Activated CD4-positive, alpha-beta T cell treated with anti-CD3 and anti-CD28 coated beads, Interleukin-10, Interleukin-2, amounts not matched to agents 100 ng/mL and 50 ng/mL, durations not matched to agents 16 hours and 8 hours (primary cell): ENCODE results near the gene LHX1.

ENCODE experiments used
- DNase-seq: peaks from one replicate; pipeline ENCODE4 v3.0.0-alpha.2; 2020

The LHX1 gene

DNA sequence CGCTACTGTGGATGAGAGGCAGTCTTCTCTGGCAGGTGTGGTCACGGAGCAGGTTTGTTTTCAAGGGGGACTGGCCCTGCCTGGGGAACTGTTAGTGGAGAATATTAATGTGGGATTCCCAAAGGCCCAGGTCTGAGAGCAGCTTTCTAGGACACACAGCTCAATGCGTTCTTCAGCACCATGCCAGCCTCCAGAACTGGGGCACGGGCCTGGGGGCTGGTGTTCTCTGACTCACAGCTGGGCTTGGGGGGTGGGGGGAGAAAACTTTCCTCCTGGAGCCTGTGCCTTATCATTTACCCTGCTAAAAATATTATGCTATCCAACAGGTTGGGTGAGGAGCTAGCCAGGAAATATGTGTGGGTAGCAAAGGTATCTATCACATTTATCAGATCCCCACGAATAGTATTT, 13.5 kb upstream of the LHX1 start:
- DNase-seq = no peak

- DNase-seq = no peak
These were observed 11.0 kb upstream of the LHX1 start for GRCh38 chr17:36926226-36926625.

- DNase-seq = no peak
These were observed 10.6 kb upstream of the LHX1 start for GRCh38 chr17:36926701-36927100.

GRCh38 chr17:36928471-36929345, 8.6 kb upstream of the LHX1 start:
- no peak for DNase-seq

- DNase-seq = no peak
These were observed 7.3 kb upstream of the LHX1 start for GRCh38 chr17:36929851-36930582.

DNA sequence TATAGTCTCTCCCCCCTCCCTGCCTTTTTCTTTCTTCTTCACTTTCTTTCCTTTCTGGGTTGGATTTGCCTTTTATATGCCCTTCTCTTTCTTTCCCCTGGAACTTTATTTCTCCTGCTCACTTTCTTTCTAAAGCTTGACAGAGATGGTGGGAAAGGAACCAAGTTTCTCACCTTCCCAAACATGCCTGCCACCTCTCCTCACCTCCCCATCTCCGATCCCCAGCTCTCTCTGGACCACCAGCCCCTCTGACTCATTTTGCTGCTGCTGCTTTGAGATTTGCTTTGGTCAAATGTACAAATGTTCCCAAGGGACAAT, 6.7 kb upstream of the LHX1 start:
- DNase-seq = no peak

DNA sequence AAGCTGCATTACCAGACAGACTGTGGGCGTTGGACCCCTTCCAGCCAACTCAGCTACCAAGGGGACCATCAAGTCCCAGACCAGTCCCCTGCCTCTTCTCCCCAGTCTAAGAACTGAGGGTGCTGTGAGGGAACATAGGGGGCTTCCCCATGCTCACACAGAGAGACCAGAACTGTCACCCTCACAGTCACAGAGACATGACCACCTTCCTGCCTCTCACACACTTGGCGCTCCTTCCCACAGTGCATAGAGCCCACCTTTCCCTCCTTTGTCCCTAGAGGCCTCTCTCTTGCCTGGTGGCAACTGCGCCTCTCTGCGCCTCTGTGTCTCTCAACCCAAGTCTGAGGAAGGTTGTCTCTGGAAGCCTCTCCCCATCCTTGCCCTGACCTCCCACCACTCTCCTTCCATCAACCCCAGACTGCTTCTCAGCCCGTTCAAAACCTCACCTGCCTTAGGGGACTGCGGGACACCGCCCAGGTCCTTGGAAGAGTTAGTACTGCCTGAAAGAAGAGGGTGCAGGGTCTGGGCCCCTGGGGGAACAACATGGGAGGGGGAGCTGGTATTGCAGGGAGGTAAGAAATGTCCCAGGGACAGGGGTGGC, 6.1 kb upstream of the LHX1 start:
- DNase-seq = no peak

- no peak for DNase-seq
These were observed 5.4 kb upstream of the LHX1 start for GRCh38 chr17:36931697-36932382.

- no peak for DNase-seq
These were observed 4.9 kb upstream of the LHX1 start for GRCh38 chr17:36932383-36932693.

DNA sequence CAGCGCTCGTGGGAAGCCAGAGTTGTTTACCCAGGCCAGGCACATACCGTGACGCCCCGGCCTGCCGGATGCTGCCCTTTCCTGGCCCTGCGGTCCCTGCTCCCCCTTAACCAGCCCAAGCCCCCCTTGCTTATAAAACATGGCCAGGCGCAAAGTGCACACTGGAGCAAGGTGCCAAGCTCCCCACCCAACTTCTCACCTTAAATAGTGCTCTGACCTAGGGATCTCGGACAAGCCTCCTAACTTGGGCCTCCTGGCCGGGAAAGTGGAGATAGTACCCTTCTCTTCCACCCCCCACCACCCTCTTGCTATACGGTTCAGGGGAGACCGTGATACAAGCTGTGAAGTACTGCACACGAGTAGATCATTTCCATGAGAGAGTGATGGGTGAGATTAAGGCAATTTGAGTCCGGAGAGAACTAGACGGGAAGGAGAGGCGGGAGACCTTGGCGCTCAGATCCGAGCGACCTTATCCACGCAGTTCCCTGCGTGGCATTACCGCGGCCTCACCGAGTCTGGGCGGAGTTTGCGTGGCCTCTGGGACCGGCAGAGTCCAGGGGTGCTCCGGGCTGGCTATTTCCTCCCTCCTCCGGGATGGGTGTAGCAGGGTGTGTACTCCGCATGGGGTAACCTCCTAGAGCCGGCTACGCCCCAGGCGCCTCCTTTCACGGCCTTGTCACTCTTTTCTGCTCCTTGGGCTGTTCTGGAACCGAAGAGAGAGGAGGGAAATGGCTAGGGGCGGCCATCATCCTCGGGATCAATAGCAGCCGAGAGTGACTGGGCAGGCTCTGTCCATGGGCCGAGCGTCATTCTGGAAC, 4.4 kb upstream of the LHX1 start:
- no peak for DNase-seq

DNA sequence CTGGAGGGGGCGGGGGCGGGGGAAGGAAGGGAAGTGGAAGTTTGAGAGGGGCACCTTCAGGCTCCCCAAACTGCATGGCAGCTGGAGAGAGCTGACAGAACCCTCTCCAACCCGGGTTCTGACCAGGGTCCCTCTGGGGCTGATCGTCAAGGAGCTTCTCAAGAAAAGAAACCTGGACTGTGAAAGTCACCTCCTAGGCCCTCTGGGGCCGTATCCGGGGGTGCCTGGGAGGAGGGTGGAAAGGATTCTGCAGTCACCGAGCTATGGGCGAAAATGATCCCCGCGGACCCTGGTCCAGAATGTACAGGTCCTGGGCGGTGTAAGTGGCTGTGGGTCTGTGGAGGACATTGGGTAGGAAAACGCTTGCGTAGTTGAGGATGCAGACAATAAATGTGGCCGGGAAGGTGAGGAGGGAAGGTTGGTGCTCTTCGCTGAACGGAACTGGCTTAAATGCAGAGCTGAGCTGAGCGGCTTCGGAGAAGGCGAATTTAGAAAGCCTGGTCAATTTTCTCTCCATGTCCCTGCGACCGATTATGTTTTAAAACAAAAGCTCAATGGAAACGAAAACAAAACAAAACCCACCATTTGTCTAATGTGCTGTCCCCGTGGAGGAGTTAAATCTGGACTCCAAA, 3.6 kb upstream of the LHX1 start:
- DNase-seq = no peak

GRCh38 chr17:36934144-36934691, 3.1 kb upstream of the LHX1 start:
- DNase-seq = no peak

DNA sequence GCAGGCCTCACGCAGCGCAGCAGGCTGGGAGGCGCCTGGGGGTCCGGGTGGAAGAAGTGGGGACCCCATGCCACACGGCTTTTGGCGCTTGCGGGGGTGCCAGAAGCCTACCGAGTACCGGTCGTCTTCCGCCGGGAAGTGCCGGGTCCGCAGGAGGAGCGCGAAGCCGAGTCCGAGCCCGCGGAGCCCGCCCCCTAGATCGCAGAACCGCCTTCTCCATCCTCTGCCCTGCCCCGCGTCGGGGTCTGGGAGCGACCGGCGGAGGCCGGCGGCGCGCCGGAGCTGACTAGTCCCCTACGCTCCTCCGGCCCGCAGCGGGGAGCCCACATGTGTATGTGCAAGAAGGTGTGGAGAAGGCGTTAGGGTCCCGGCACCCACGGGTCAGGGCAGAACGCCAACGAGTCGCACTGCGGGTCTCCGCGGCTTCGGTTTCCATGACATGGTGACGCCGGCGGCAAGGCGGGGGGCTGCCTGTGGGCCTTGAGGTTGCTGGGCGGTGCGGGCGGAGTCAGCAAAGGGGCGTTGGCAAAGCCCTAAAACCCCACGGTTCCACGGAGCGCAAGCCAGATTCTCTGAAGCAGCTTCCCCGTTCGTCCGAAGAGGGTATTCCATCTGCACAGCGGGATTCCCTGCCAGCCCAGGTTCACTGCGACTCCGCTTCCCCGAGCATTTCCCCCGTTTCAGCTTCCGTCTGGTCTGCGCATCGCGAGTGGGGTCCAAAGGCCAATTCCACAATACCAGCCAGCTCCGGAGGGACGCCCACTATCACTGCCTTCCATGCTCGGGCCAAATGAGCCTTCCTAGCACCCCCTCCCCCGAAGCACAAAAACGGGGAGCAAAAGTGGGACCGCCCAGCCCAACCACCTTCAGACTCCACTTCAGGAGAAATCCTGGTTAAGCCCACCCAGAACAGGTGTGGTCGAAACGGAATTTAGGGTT, 2.3 kb upstream of the LHX1 start:
- DNase-seq = no peak

DNA sequence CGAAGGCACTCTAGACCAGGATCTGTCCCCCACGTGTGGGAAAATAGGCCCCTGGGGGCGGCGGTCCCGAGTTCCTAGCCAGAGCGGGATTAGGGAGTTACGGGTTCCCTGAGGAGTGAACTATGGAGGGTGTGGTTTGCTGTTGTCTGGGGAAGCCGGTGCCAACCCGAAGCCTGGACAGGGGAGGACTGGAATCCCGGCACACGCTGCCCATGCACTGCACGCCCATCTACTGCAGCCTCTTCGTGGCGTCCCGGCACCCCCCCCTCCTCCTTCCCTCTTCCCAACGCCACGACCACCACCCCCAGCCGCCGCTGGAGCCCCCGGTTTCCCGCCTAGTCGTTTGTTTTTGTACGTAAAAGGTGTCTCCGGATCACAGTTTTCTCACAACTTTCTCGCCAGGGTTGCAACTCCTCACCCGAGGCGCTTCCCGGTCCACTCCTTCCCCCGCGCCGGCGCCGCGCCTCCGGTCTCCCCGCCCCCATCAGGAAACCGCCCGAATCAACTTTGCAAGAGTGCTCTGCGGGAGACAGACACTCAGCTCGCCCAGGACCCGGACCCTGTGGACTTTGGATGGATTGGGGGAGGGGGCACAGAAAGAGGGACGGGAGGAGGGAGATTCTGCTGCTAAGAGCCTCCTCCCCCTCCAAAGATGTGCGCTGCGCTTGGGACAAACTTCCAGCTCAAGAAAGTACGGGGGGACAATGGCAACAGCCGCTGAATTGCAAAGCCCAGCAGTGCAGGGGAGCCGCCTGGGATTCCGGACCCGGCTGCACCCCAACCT, 1.4 kb upstream of the LHX1 start:
- DNase-seq = no peak

DNA sequence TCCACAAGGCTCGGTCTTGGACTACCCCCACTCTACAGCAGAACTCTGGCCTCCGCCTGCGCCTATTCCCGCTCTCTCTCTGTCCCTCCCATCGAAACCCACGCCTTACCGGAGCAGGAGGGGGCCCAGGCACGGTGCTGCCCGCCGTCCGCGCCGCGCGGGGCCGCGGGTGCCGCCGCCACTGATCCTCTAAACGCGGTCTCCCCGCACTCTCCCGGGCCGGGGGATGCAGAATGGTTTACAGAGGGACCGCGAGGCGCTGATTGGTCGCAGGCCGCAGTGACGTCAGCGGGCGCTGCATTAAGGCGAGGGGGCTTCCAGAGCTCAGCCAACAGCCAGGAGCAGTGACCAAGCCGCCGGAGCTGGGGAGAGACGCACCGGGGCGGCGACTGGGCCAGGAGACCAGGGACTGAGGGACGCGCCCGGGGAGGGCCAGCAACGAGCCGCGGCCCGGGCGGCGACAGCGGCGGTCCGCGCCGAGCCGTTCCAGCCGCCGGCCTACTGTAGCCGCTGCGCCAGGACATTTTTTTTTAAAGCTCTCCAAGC, 747 bp upstream of the LHX1 start:
- DNase-seq = no peak

DNA sequence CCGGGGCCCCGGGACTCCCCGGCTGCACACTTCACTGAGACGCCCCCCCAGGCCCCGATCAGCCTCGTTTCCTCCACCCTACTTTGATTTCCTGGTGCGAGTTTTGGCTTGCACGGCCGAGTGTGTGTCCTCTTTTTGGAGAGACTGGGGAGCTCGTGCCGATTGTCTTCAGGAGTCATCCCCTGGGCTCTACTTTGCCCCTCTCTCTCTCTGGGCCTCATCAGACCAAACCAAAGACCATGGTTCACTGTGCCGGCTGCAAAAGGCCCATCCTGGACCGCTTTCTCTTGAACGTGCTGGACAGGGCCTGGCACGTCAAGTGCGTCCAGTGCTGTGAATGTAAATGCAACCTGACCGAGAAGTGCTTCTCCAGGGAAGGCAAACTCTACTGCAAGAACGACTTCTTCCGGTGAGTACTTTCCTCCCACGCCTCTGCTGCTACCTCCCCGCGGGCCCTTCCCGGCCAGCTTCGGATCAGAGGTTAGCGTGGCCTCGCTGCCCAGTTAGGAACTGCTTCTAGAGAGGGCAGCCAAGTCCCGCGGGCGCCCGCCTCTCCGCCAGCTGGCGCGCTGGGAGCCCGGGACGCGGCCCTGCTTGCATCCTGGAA, 787 bp downstream of the LHX1 start:
- DNase-seq = no peak

GRCh38 chr17:36938566-36939051, 1.3 kb downstream of the LHX1 start:
- DNase-seq = no peak

DNA sequence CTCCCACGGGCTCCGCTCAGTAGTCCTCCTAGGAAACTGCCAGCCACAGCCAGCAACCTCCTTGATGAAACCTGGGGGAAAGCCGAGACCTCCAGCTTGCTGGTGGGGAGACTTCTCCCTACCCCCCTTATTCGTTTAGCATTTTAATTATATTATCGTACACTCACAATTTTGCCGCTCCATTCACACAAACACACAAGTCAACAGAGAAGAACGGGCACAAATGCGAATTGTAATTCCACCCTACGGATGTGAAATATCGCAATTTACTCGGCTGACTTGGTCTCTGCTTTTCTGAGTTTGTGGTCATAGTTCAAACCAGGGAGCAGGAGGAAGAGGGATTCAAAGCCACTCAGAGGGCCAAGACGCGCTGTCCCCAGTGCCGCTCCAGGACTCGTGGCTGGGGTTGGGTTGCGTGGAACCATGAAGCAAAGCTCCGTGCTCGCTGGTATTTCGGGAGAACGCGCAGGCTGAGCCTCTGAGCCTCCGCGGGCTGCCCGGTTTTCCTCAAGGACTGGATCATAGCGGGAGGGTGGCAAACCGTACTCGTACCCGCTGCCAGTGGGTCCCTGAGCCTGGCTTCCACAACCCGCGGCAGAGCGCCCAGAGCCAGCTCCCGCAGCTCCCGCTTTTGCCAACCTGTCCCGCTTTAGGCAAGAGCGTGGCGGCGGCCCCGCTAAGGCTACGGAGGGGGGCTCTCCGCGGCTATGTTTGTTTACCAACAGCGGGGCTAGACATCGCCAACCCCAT, 2.0 kb downstream of the LHX1 start:
- no peak for DNase-seq
